ENCODE data around the gene TRAPPC12.

The TRAPPC12 gene

GRCh38 chr2:3500326-3500899 lies 120.9 kb downstream of the TRAPPC12 start:
- no peak for DNase-seq (ENCODE audit: low read depth in 2 of 2)
- H3K4me3 ChIP-seq (replicated peaks in 1 of 2; ENCODE audit: low read depth in 2 of 2, low read length in 2 of 2), result no peak overlapping the region
- no peak for TF ChIP-seq CTCF (IDR thresholded peaks at IDR 0.05; ENCODE audit: low read depth, low read length)

GRCh38 chr2:3503046-3503445 lies 123.6 kb downstream of the TRAPPC12 start:
- no peak overlapping the region for H3K4me3 ChIP-seq (replicated peaks in 1 of 2; ENCODE audit: low read depth in 2 of 2, low read length in 2 of 2)
- DNase-seq (ENCODE audit: low read depth in 2 of 2), result no peak
- no peak for TF ChIP-seq CTCF (IDR thresholded peaks at IDR 0.05; ENCODE audit: low read depth, low read length)

- DNase-seq (ENCODE audit: low read depth in 2 of 2), result no peak
- no peak overlapping the region for H3K4me3 ChIP-seq (replicated peaks in 1 of 2; ENCODE audit: low read depth in 2 of 2, low read length in 2 of 2)
- no peak for TF ChIP-seq CTCF (IDR thresholded peaks at IDR 0.05; ENCODE audit: low read depth, low read length)
Observed at GRCh38 chr2:3503483-3503882, 124.0 kb downstream of the TRAPPC12 start.

- no peak for TF ChIP-seq CTCF (IDR thresholded peaks at IDR 0.05; ENCODE audit: low read depth, low read length)
- no peak overlapping the region for H3K4me3 ChIP-seq (replicated peaks in 1 of 2; ENCODE audit: low read depth in 2 of 2, low read length in 2 of 2)
- DNase-seq (ENCODE audit: low read depth in 2 of 2), result no peak
Observed at GRCh38 chr2:3504741-3505140, 125.2 kb downstream of the TRAPPC12 start.

- H3K4me3 ChIP-seq (replicated peaks in 1 of 2; ENCODE audit: low read depth in 2 of 2, low read length in 2 of 2), result no peak overlapping the region
- no peak for DNase-seq (ENCODE audit: low read depth in 2 of 2)
- no peak for TF ChIP-seq CTCF (IDR thresholded peaks at IDR 0.05; ENCODE audit: low read depth, low read length)
Observed at GRCh38 chr2:3505771-3506170, 126.3 kb downstream of the TRAPPC12 start.

GRCh38 chr2:3512086-3512485 lies 132.6 kb downstream of the TRAPPC12 start:
- TF ChIP-seq CTCF (IDR thresholded peaks at IDR 0.05; ENCODE audit: low read depth, low read length), result no peak
- no peak overlapping the region for H3K4me3 ChIP-seq (replicated peaks in 1 of 2; ENCODE audit: low read depth in 2 of 2, low read length in 2 of 2)
- no peak for DNase-seq (ENCODE audit: low read depth in 2 of 2)
